SW480 (cell line): ENCODE measurements around the gene ELL.

Source experiments
- DNase-seq: peaks from one replicate; pipeline ENCODE4 v3.0.0-alpha.2; 2016; ENCODE audit warnings: low spot score

The ELL gene

GRCh38 chr19:18469069-18469846 lies 52.6 kb downstream of the ELL start:
- DNase-seq, result peak; percentile 61

GRCh38 chr19:18468517-18468916 lies 53.4 kb downstream of the ELL start:
- DNase-seq, result no peak

GRCh38 chr19:18467978-18468377 lies 53.9 kb downstream of the ELL start:
- DNase-seq, result no peak

- no peak for DNase-seq
Observed at GRCh38 chr19:18466354-18466753, 55.5 kb downstream of the ELL start.

GRCh38 chr19:18465964-18466339 lies 55.9 kb downstream of the ELL start:
- no peak for DNase-seq

GRCh38 chr19:18465214-18465963 lies 56.5 kb downstream of the ELL start:
- no peak for DNase-seq

GRCh38 chr19:18464646-18465045 lies 57.2 kb downstream of the ELL start:
- no peak for DNase-seq

GRCh38 chr19:18461471-18461870 lies 60.4 kb downstream of the ELL start:
- no peak for DNase-seq

- DNase-seq, result no peak
Observed at GRCh38 chr19:18460900-18461299, 61.0 kb downstream of the ELL start.

GRCh38 chr19:18457483-18458331 lies 64.2 kb downstream of the ELL start:
- no peak for DNase-seq

GRCh38 chr19:18456974-18457373 lies 64.9 kb downstream of the ELL start:
- no peak for DNase-seq

GRCh38 chr19:18456279-18456678 lies 65.6 kb downstream of the ELL start:
- DNase-seq, result no peak

- no peak for DNase-seq
Observed at GRCh38 chr19:18453269-18454024, 68.4 kb downstream of the ELL start.

GRCh38 chr19:18452386-18452785 lies 69.5 kb downstream of the ELL start:
- no peak for DNase-seq

- no peak for DNase-seq
Observed at GRCh38 chr19:18450931-18451836, 70.7 kb downstream of the ELL start.

- DNase-seq, result no peak
Observed at GRCh38 chr19:18450021-18450930, 71.6 kb downstream of the ELL start.

GRCh38 chr19:18449552-18449951 lies 72.3 kb downstream of the ELL start:
- DNase-seq, result no peak

- no peak for DNase-seq
Observed at GRCh38 chr19:18446811-18447359, 75.0 kb downstream of the ELL start.

GRCh38 chr19:18446145-18446810 lies 75.6 kb downstream of the ELL start:
- no peak for DNase-seq
